SJSA1 (cell line): Measurements from ENCODE around the gene FMO5. TPM values are rescaled to one million over a fixed set of nuclear protein-coding genes. Genes with fewer than 3 reads are reported as not detected.

Experiments used
- DNase-seq, 2 experiments: peaks; one replicate each; pipeline ENCODE4 v3.0.0-alpha.2; 2015 to 2020; ENCODE audit warnings: low spot score in 2 of 2, low read depth in 1 of 2
- H3K27ac ChIP-seq: fragments of 250-450 bp; sonication (Bioruptor Pico); 2 replicates; pipeline ENCODE4 v1.5.1; 2020; ENCODE audit warnings: mild to moderate bottlenecking, moderate library complexity
- H3K27me3 ChIP-seq: fragments of 250-450 bp; sonication (Bioruptor Pico); replicated peaks from 2 replicates; pipeline ENCODE4 v1.5.1; 2020; ENCODE audit warnings: mild to moderate bottlenecking, moderate library complexity
- H3K36me3 ChIP-seq: fragments of 250-450 bp; sonication (Bioruptor Pico); 2 replicates; pipeline ENCODE4 v1.5.1; 2020; ENCODE audit warnings: mild to moderate bottlenecking
- H3K4me1 ChIP-seq: fragments of 250-450 bp; sonication (Bioruptor Pico); replicated peaks from 2 replicates; pipeline ENCODE4 v1.6.1; 2021; ENCODE audit warnings: mild to moderate bottlenecking
- H3K4me3 ChIP-seq: fragments of 250-450 bp; sonication (Bioruptor Pico); 2 replicates; pipeline ENCODE4 v1.5.1; 2020; ENCODE audit warnings: mild to moderate bottlenecking
- H3K9me3 ChIP-seq: fragments of 250-450 bp; sonication (Bioruptor Pico); replicated peaks from 2 replicates; pipeline ENCODE4 v1.5.1; 2020; ENCODE audit warnings: mild to moderate bottlenecking
- total RNA-seq: library from RNA; depleted of rRNA; stranded (reverse); fragments of >200 nt; shearing (Covaris generic); gene quantifications from 2 replicates; pipeline ENCODE4 v1.2.3, GENCODE V29; 2014; rRNA removed

Gene FMO5, protein sequence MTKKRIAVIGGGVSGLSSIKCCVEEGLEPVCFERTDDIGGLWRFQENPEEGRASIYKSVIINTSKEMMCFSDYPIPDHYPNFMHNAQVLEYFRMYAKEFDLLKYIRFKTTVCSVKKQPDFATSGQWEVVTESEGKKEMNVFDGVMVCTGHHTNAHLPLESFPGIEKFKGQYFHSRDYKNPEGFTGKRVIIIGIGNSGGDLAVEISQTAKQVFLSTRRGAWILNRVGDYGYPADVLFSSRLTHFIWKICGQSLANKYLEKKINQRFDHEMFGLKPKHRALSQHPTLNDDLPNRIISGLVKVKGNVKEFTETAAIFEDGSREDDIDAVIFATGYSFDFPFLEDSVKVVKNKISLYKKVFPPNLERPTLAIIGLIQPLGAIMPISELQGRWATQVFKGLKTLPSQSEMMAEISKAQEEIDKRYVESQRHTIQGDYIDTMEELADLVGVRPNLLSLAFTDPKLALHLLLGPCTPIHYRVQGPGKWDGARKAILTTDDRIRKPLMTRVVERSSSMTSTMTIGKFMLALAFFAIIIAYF
- total RNA-seq = 1.1 and 1.5 TPM in 2 replicates

DNA sequence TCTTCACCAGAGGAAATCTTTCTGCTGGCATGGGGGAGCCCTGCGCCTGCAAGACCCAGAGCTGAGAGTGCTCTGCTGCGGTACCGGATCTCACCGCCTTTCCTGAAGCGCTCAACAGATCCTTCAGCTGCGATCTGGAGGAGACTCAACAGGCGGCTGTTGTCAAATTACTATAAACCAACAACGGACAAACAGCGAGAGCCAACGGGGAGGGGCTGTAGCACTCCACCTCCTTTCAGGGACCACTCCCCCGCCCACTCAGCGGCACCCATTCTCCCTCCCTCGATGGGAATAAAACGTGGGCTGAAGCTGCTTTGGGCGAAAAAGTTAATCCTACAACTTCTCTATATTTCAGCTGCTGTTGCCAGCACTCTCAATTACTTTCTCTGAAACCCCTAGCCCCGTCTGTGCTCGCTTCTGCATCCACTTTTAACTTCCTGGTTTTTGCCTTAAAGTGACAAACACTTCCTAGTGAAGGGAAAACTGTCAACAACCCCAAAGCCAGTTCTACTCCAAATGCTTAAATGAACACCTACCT lies at the start of gene FMO5:
Gene FMO5, minus strand, starts transcription at position 147 of the 538 bp plus-strand sequence. CDS start 310 bp downstream, outside the sequence.
- peak; percentile 58 to 59 for DNase-seq
- Histone ChIP-seq H3K9me3 (no peaks in the 10 kb centered on the region), H3K27ac (0 out of 2 replicates have a peak within 1 kb of the TSS, but pooled peaks have one; percentile 13)

DNA sequence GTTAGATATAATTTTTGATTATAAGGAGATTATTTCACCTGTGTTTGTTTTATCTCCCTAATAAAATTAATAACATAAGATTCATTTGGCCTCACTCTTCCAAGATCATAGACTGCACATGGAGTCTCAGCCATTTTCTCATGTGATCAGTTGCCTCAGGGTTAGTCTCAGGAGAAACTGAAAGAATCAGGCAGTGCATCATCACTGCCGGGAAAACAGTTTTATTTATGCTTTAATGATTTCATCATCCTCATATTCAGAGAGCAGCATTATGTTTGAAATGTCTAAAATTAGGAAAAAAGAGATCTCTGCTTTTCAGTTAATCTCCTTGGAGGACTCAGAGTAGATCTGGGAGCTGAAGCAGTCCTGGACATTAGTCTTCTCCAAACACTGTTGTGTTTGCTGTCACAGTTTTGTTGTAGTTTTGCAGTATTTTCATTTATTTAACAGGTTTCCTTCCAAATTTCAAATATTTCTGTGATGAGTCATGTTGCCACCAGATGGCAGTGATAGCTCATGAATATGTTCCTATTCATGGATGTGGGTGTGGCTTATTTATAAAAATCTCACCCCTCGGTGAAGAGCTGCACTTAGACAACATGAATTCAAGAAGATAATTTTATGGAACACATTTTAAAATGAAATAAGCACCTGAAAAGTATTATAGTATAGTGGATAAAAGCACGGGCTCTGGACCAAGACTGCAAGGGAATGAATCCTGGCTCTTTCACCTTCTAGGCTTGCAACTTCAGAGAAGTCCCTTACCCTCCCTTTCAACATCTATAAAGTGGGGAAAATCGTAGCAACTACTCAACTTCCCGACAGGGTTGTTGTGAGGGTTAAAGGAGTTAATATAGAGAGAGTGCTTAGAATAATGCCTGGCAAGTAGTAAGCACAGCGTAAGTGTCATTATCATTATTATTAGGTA lies 48.5 kb upstream of the FMO5 start:
- H3K9me3 ChIP-seq = no peaks in the 10 kb centered on the region
- peak overlapping the region; percentile 30 for H3K27ac ChIP-seq
- H3K27me3 ChIP-seq = no peaks in the 10 kb centered on the region
- DNase-seq = peak in 1 of 2 experiments; percentile 67
- no peak overlapping the region for H3K4me3 ChIP-seq
- H3K36me3 ChIP-seq = peaks cover 62% of the 10 kb centered on the region
- H3K4me1 ChIP-seq = peaks cover 21% of the 10 kb centered on the region

More for the DNA sequence above, at the start of gene FMO5:
- Histone ChIP-seq H3K27me3 (no peaks in the 10 kb centered on the region), H3K36me3 (no peaks in the 10 kb centered on the region), H3K4me3 (peak within 1 kb of the TSS; percentile 47), H3K4me1 (no peaks in the 10 kb centered on the region)

DNA sequence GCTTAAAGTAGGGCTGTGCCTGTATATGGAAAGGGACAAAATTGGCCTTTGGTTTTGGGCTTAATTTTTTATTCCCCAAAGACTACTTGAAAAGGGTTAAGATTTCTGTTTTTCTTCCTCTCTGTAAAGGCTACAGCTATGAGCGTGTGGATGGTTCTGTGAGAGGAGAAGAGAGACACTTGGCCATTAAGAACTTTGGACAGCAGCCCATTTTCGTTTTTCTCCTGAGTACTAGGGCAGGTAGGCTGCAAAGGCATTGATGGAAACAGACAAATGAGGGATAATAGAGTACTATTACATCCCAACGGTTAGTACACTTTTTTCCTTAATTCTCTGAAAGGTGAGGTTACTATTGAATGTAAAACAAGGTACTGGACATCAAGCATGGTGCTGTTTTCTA lies 46.9 kb upstream of the FMO5 start:
- Histone ChIP-seq H3K4me3 (no peak overlapping the region), H3K27me3 (no peaks in the 10 kb centered on the region), H3K36me3 (peaks cover 63% of the 10 kb centered on the region), H3K27ac (no peak overlapping the region), H3K9me3 (no peaks in the 10 kb centered on the region), H3K4me1 (peaks cover 17% of the 10 kb centered on the region)
- DNase-seq = no peak

DNA sequence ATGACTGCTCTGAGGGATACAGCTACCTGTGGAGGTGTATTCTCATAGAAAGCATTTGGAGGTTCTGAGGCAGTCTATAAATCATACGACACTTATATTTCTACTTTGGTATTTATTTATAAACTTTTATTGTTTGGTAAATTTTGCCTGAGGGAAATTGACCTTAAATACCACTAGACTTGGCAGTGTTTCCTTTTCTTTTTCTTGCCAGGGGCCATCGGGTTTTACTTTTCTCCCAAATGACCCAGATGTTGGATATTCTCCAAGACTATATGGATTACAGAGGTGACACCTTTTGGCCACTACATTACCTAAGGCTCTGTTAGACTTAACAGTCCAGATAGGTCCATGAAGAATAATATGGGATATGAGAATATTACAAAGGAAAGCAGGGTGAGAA lies 45.6 kb upstream of the FMO5 start:
- H3K36me3 ChIP-seq = peaks cover 50% of the 10 kb centered on the region
- no peak overlapping the region for H3K27ac ChIP-seq
- peaks cover 11% of the 10 kb centered on the region for H3K4me1 ChIP-seq
- no peak overlapping the region for H3K4me3 ChIP-seq
- no peaks in the 10 kb centered on the region for H3K27me3 ChIP-seq
- H3K9me3 ChIP-seq = no peaks in the 10 kb centered on the region
- no peak for DNase-seq

DNA sequence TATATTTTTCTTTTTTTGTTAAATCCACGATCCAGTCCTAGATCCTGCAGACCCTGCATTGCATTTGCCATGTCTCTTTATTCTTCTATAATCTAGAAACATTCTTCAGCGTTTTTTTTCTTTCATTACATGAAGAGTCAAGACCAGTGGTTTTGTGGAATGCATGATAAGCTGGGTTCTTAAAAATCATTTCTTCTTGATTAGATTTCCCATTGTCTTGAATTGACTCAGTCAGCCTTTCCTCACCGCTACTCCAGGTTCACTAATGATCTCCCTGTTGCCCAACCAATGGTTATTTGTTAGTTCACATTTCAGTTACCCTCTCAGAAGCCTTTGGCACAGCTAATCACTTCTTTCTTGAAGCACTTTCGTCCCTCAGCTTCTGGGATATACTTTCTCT lies 42.6 kb upstream of the FMO5 start:
- Histone ChIP-seq H3K4me3 (no peak overlapping the region), H3K4me1 (no peaks in the 10 kb centered on the region), H3K27me3 (no peaks in the 10 kb centered on the region), H3K36me3 (peaks cover 32% of the 10 kb centered on the region), H3K9me3 (no peaks in the 10 kb centered on the region), H3K27ac (no peak overlapping the region)
- no peak for DNase-seq

DNA sequence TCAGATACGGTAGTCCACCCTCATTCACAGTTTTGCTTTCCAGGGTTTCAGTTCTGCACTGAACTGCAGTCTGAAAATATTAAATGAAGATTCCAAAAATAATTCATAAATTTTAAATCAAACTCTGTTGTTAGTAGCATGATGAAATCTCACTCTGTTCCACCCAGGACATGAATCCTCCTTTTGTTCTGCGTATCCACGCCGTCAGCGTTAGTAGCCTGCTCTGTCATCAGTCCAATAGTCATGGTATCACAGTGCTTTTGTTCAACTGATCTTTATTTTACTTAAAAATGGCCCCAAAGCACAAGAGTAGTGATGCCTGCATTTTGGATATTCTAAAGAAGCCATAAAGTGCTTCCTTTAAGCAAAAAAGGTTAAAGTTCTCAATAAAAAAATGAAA lies 41.2 kb upstream of the FMO5 start:
- no peak for DNase-seq
- no peaks in the 10 kb centered on the region for H3K4me1 ChIP-seq
- H3K27ac ChIP-seq = no peak overlapping the region
- no peak overlapping the region for H3K4me3 ChIP-seq
- no peaks in the 10 kb centered on the region for H3K27me3 ChIP-seq
- peaks cover 22% of the 10 kb centered on the region for H3K36me3 ChIP-seq
- H3K9me3 ChIP-seq = no peaks in the 10 kb centered on the region

DNA sequence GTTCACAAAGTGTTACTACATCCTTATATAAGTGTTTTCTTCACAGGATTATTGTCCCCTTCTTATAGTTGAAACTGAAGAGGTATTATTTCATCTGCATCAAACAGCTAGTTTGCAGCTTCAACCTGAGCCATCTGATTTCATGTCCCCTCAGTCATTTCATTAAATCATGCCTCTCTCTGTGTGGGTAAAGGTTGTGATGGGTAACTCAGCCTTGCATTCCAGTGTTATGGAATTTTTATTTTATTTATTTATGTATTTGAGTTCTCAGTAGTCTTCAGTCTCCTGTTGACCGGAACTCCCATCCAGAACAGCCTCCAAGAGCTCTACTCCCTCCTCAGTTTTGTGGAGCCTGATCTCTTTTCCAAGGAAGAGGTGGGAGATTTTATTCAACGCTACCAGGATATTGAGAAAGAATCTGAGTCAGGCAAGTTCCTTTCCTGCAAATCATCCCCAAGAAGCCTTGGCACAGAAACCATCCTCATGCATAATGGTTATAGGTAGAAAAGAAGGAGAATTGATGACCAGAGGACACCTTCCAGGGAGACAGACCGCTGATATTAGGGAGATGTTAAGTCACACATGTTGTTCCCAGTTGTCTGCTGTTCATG lies 39.1 kb upstream of the FMO5 start:
- no peaks in the 10 kb centered on the region for H3K9me3 ChIP-seq
- DNase-seq = no peak
- H3K27ac ChIP-seq = no peak overlapping the region
- no peaks in the 10 kb centered on the region for H3K27me3 ChIP-seq
- peaks cover 31% of the 10 kb centered on the region for H3K36me3 ChIP-seq
- H3K4me1 ChIP-seq = no peaks in the 10 kb centered on the region
- no peak overlapping the region for H3K4me3 ChIP-seq

DNA sequence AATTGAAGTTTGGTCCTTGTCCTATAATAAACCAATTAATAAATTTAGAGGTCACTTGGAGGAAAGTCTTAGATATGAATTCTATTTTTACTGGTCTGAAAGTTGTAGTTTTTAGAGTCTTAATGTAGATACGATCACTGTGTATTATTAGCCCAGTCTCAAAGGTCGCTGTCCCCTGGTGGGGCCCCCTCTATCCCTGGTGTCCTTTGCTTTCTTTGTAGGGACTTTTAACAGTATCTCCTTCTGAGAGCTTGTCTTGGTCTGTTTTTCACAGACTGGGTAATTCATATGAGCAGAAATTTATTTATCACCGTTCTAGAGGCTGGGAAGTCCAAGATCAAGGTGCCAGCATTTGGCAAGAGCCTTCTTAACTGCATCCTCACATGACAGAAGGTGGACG lies 35.8 kb upstream of the FMO5 start:
- no peak overlapping the region for H3K27ac ChIP-seq
- DNase-seq = no peak
- H3K27me3 ChIP-seq = no peaks in the 10 kb centered on the region
- peaks cover 28% of the 10 kb centered on the region for H3K36me3 ChIP-seq
- no peaks in the 10 kb centered on the region for H3K9me3 ChIP-seq
- no peak overlapping the region for H3K4me3 ChIP-seq
- no peaks in the 10 kb centered on the region for H3K4me1 ChIP-seq

DNA sequence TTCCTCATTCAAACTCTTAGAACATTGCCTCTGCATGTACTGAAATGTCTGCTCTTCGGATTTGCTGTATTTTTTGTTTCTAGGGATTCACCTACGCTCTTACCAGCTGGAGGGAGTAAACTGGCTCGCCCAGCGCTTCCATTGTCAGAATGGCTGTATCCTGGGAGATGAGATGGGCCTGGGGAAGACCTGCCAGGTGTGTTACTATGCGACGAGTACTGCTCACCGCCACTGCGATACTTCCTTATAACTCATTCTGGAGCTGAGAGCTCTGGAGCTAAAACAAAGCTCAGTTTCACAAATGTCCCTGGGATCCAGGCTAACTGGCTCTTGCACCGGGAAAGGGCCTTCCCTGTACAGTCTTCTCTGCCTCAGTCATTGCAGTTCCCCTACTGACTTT lies 27.4 kb upstream of the FMO5 start:
- no peak overlapping the region for H3K27ac ChIP-seq
- no peaks in the 10 kb centered on the region for H3K9me3 ChIP-seq
- no peak overlapping the region for H3K4me3 ChIP-seq
- DNase-seq = no peak
- H3K27me3 ChIP-seq = no peaks in the 10 kb centered on the region
- H3K4me1 ChIP-seq = no peaks in the 10 kb centered on the region
- peaks cover 16% of the 10 kb centered on the region for H3K36me3 ChIP-seq

DNA sequence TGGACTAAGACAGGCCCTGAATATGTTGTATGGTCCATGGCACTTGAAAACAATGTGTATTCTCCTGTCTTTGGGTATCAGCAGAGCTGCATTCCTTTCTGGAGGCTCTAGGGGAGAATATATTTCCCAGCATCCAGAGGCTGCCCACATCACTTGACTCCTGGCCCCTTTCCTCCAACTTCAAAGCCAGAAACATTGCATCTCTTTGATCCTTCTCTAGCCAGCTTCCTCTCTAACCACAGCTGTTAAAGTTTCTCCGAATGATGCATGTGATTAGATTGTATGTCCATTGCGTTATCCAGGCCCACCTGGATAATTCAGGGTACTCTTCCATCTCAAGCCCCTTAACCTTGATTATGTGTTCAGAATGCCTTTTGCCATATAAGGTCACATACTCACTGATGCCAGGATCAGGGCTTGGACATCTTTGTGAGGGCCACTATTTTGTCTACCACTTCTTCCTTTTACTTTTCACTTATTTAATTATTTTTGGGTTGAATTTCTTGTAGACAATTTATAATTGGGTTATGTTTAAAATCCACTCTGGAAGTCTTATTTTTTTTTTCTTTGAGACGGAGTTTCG lies 22.6 kb upstream of the FMO5 start:
- Histone ChIP-seq H3K27ac (no peak overlapping the region), H3K9me3 (no peaks in the 10 kb centered on the region), H3K27me3 (no peaks in the 10 kb centered on the region), H3K4me1 (peaks cover 6% of the 10 kb centered on the region), H3K4me3 (no peak overlapping the region), H3K36me3 (peaks cover under 1% of the 10 kb centered on the region)
- no peak for DNase-seq

DNA sequence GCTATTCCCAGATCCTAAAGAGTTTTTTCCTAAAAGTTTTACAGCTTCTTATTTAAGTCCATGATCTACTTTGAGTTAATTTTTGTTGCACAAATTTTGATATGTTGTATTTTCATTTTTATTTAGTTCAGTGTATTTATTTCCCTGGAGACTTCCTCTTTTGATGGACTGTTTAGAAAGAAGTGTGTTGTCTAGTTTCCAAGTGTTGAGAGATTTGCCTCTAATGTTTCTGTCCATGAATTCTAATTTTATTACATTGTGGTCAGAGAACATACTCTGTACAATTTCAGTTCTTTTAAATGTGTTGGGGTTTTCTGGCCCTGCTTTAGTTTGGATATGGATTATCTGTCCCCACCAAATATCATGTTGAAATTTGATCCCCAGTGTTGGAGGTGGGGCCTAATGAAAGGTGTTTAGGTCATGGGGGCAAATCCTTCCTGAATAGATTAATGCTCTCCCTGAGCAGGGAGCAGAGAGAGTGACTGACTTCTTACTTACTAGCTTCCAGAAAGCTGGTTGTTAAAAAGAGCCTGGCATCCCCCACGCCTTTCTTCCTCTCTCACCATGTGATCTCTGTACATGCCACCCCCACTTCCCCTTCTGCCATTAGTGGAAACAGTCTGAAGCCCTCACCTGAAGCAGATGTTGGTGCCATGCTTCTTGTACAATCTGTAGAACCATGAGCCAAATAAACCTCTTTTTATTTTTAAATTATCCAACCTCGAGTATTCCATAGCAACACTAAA lies 21.9 kb upstream of the FMO5 start:
- no peak overlapping the region for H3K27ac ChIP-seq
- no peak for DNase-seq
- H3K27me3 ChIP-seq = no peaks in the 10 kb centered on the region
- peaks cover 3% of the 10 kb centered on the region for H3K36me3 ChIP-seq
- H3K4me1 ChIP-seq = peaks cover 9% of the 10 kb centered on the region
- H3K4me3 ChIP-seq = no peak overlapping the region
- H3K9me3 ChIP-seq = no peaks in the 10 kb centered on the region

DNA sequence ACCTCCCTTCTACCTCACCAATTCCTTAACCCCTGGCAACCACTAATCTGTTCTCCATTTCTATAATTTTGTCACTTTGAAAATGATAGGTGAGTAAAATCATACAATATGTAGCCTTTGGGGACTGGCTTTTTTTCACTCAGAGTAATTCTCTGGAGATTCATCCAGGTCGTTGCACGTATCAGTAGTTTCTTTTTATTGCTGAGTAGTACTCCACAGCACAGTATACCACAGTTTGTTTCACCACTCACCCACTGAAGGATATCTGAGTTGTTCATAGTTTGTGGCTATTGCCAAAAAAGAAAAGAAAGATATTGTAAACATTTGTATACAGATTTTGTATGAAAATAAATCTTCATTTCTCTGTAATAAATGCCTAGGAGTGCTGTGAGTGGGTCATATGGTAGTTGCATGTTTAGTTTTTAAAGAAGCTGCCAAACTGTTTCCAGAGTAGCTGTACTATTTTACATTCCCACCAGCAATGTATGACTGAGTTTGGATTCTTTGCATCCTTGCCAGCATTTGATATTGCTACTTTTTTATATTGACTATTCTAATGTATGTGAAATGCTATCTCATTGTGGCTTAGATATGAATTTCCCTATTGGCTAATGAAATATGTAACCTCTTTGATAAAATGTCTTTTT lies 21.0 kb upstream of the FMO5 start:
- DNase-seq = no peak
- Histone ChIP-seq H3K27ac (no peak overlapping the region), H3K9me3 (no peaks in the 10 kb centered on the region), H3K36me3 (peaks cover 3% of the 10 kb centered on the region), H3K4me3 (no peak overlapping the region), H3K27me3 (no peaks in the 10 kb centered on the region), H3K4me1 (peaks cover 11% of the 10 kb centered on the region)
